Adipose tissue (tissue), 3 donors: ENCODE data around the gene MAMDC2. TPM values are rescaled to one million over a fixed set of nuclear protein-coding genes. Genes with fewer than 3 reads are reported as not detected.

Experiments
- H3K27ac ChIP-seq: one replicate; pipeline ENCODE4 v1.5.1; 2013; ENCODE audit warnings: low read depth, low read length
- WGBS, 3 donors: extraction: QIAGEN DNeasy Blood & Tissue Kit; methylation state at CpG; one replicate each; pipeline ENCODE4 v1.1.7; 2013; 5-methylcytosine and 5-hydroxymethylcytosine counted together
- polyA plus RNA-seq, 3 donors: library from polyadenylated mRNA; stranded (reverse); fragments of 200-250 nt; gene quantifications; one replicate each; pipeline ENCODE4 v1.2.3, GENCODE V29; 2013
- donor health status: healthy with polysubstance abuse.
- donor health status: Bipolar disorder and iron deficiency.
- donor health status: healthy.

The MAMDC2 gene
- polyA plus RNA-seq, 3 donors, result 2.8 to 8.8 (median 3.2) TPM

DNA sequence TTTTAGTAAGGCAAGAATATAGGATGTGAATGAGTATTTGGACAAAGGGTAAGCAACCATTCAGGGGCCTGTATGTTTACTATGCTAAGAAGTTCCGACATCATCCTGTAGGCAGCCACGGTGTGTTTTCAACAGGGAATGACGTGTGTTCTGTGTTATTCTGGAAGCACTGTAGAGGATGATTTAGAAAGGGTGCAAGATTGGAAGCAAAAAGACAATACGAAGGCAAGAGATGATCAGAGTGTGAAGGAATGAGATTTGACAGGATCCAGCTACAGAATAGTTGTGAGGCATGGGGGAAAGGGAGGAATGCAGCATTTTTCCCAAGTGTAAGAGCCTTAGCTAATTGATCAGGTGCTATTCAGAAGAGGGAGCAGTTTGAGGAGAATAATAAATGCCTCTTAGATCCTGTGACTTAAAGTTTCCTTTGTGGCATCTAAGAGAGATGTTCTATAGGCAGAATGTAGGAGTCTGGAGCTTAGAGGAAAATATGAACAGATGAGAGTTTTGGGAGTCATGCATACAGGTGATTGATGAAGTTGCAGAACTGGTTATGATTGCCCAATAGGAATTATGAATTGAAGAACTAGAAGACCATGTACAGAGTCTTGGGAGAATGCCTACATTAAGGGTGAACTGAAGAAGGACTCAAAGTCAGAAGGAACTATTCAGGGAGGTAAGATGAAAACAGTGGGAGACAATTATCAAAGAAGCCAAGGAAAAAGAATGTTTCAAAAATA is 217.7 kb downstream of the MAMDC2 start:
- 63 to 89% (median 86%) methylated on average over 4 of the region's 4 CpGs for WGBS, 3 donors
- no peak overlapping the region for H3K27ac ChIP-seq

- H3K27ac ChIP-seq, result no peak overlapping the region
These were observed 218.7 kb downstream of the MAMDC2 start for GRCh38 chr9:70262366-70262765.

DNA sequence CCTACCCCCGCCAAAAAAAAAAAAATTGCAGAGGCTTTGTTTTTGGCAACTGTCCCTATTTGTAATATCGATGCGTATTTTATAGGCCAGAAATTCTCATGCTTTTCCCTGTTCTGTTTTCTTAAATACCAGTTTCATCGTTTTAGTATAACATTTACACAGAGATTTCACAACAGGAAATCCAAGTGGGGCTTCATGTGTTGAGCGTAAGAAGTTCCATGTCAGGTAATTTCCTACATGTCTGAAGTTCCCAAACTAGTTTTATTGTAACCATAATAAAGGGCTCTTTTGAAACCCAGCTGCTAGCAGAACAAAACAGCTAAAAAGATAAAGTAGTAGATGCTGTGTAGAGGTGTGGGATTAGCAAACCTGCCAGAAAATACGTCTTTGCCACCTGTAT is 219.3 kb downstream of the MAMDC2 start:
- no peak overlapping the region for H3K27ac ChIP-seq
- WGBS, 3 donors, result 50 to 59% (median 53%) methylated on average over 6 of the region's 6 CpGs

More at GRCh38 chr9:70262366-70262765, 218.7 kb downstream of the MAMDC2 start:
- WGBS, 3 donors, result 90 to 93% (median 90%) methylated on average over 2 of the region's 2 CpGs

DNA sequence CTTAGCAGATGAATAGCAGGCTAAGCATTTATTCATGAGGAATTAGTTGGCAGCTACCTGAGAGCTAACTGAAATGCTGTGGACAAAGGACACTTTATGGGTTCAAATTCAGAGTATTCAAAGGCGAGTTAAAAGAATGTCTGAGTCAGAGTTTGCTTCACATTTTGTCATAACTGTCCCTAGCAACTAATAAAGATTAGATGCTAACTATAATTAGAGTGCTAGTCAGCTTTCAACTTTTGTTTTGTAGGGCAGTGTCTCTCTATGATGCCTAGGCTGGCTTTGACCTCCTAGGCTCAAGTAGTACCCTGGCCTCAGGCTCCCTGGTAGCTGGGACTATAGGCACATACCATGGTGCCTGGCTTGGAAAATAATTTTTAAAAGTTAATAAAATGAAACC is 219.8 kb downstream of the MAMDC2 start:
- WGBS, 3 donors, result 61 to 84% (median 80%) methylated on average over 1 of the region's 1 CpG
- H3K27ac ChIP-seq, result no peak overlapping the region

Other genes with a start within 250 kb of the MAMDC2 start
- gene CFAP95, start 223.0 kb upstream of the MAMDC2 start, polyA plus RNA-seq, result under 1 TPM in 1 of 3 donors, not detected in 2; 0.31 TPM
- gene SMC5, start 215.1 kb downstream of the MAMDC2 start, polyA plus RNA-seq, result 10 to 100 TPM in 1 of 3 donors, 1 to 10 TPM in 2; 7.7 to 10.3 (median 8.5) TPM